GM12801 (cell line): ENCODE measurements around the gene CCDC97.

ENCODE experiments used
- CTCF ChIP-seq: IDR thresholded peaks from one replicate; pipeline ENCODE4 v1.5.1; 2011; ENCODE audit warnings: control low read depth; ENCODE audit not compliant: insufficient read length; ENCODE audit errors: extremely low read depth

Gene CCDC97

GRCh38 chr19:41352279-41352608 lies 42.3 kb downstream of the CCDC97 start:
- TF ChIP-seq CTCF = no peak

- no peak for TF ChIP-seq CTCF
Observed at GRCh38 chr19:41352609-41353465, 42.9 kb downstream of the CCDC97 start.

GRCh38 chr19:41353466-41354342 lies 43.7 kb downstream of the CCDC97 start, which contains the start of gene TGFB1:
Gene TGFB1, minus strand, starts transcription at chr19:41353922. Its CDS starts 878 bp downstream, at chr19:41353044.
- peak; percentile 71 for TF ChIP-seq CTCF

GRCh38 chr19:41354343-41354953 lies 44.5 kb downstream of the CCDC97 start:
- no peak for TF ChIP-seq CTCF

- no peak for TF ChIP-seq CTCF
Observed at GRCh38 chr19:41355035-41355434, 45.1 kb downstream of the CCDC97 start.

GRCh38 chr19:41355802-41356201 lies 45.8 kb downstream of the CCDC97 start:
- no peak for TF ChIP-seq CTCF
